H1 (cell line): ENCODE measurements around the gene CACNA1B. TPM values are rescaled to one million over a fixed set of nuclear protein-coding genes. Genes with fewer than 3 reads are reported as not detected.

ENCODE experiments used
- RBBP5 ChIP-seq: IDR thresholded peaks from 2 replicates; pipeline ENCODE4 v1.7.1; 2012; ENCODE audit warnings: low read depth, mild to moderate bottlenecking, inconsistent platforms, low read length, moderate library complexity, borderline replicate concordance
- SUZ12 ChIP-seq: fragments of 200-600 bp; sonication (generic); IDR thresholded peaks from 2 replicates; pipeline ENCODE4 v1.6.1; 2012; ENCODE audit warnings: mild to moderate bottlenecking, inconsistent platforms, low read length, moderate library complexity, mixed read lengths
- TCF12 ChIP-seq: IDR thresholded peaks from 2 replicates; pipeline ENCODE4 v1.6.1; 2011; ENCODE audit warnings: low read depth, mild to moderate bottlenecking, low read length
- polyA plus RNA-seq, 7 experiments: library from polyadenylated mRNA; depleted of rRNA in 3 of 7; stranded (reverse) in 5 of 7; unstranded in 2 of 7; fragments of >200 nt in 5 of 7; fragments of 200-250 nt in 2 of 7; gene quantifications; 1 replicate in 5 of 7; 2 replicates in 1 of 7; 4 replicates in 1 of 7; pipeline versions ENCODE4 v1.2.1 to v1.2.3, GENCODE V29; 2011 to 2013; ENCODE audit warnings: missing spikeins in 2 of 7, mixed read lengths in 2 of 7
- total RNA-seq: library from RNA; stranded (reverse); fragmentation: NEBNext Ultra II Directional; extraction: Animal tissue kit (Norgen Biotek cat#: 25700); gene quantifications from 2 replicates; pipeline ENCODE4 v1.2.1, GENCODE V29; 2021

Gene CACNA1B
- total and polyA plus RNA-seq, 2 of the 8 experiments (the other 6 are each of a cell fraction or from before 2014, with no cell fraction given), result 1.5 to 5.7 TPM

- TF ChIP-seq RBBP5 (no peak), SUZ12 (no peak), TCF12 (no peak)
Observed at GRCh38 chr9:138067613-138068367, 190.2 kb downstream of the CACNA1B start (continued).
